Tibial artery (tissue), 4 donors: ENCODE measurements around the gene SMIM29.

ENCODE experiments used
- DNase-seq, 2 donors: peaks; one replicate each; pipeline ENCODE4 v3.0.0-alpha.2; 2019
- H3K27ac ChIP-seq, 2 donors: fragments of 200-600 bp; sonication (generic) in 1 of 2; 1 replicate in 1 of 2; 2 replicates in 1 of 2; pipeline ENCODE4 v1.5.1; 2018 to 2019; ENCODE audit warnings: mild to moderate bottlenecking in 1 of 2
- H3K27me3 ChIP-seq, 2 donors: fragments of 200-600 bp; sonication (generic) in 1 of 2; one replicate each; pipeline versions ENCODE4 v1.5.1 to v1.6.0; 2016 to 2019
- H3K36me3 ChIP-seq, 3 donors: fragments of 200-600 bp; sonication (generic) in 2 of 3; one replicate each; pipeline ENCODE4 v1.5.1; 2016 to 2019; ENCODE audit warnings: mild to moderate bottlenecking in 2 of 3
- H3K4me1 ChIP-seq, 4 donors: fragments of 200-600 bp; sonication (generic) in 2 of 4; 1 replicate in 3 of 4; 2 replicates in 1 of 4; pipeline ENCODE4 v1.5.1; 2016 to 2019
- H3K4me3 ChIP-seq, 2 donors: fragments of 200-600 bp; sonication (generic) in 1 of 2; 1 replicate in 1 of 2; 2 replicates in 1 of 2; pipeline ENCODE4 v1.5.1; 2018 to 2019; ENCODE audit warnings: mild to moderate bottlenecking in 2 of 2
- H3K9me3 ChIP-seq, 3 donors: fragments of 200-600 bp; sonication (generic) in 1 of 3; one replicate each; pipeline ENCODE4 v1.5.1; 2016 to 2019
- CTCF ChIP-seq, 2 experiments: fragments of 200-600 bp in 1 of 2; fragments of 450-650 bp in 1 of 2; IDR thresholded peaks; one replicate each; pipeline ENCODE4 v1.5.1; 2017 to 2019; ENCODE audit warnings: antibody characterized with exemption in 2 of 2, mild to moderate bottlenecking in 1 of 2, moderate library complexity in 1 of 2
- intact Hi-C: fragments of 100-400 bp; cut with DNase I; formaldehyde crosslinking; loops from one replicate; pipeline ENCODE4 v1.15.0; 2023; ENCODE audit warnings: low total_unique reads

The SMIM29 gene

GRCh38 chr6:34243901-34244884, 4.6 kb downstream of the SMIM29 start:
- peak in 1 of 2 experiments; percentile 9 for TF ChIP-seq CTCF (IDR thresholded peaks at IDR 0.05)
- peak; percentile 83 to 89 for DNase-seq
- peaks cover 4 to 27% (median 23%) of the 10 kb centered on the region in 4 donors for H3K4me1 ChIP-seq
- peaks cover 0 to 33% (median 0%) of the 10 kb centered on the region in 3 donors for H3K36me3 ChIP-seq
- peak overlapping the region; percentile 31 to 35 for H3K27ac ChIP-seq
- peak overlapping the region in 1 of 2 donors; percentile 30 for H3K4me3 ChIP-seq
- intact Hi-C loops, result no loop called here
- no peaks in the 10 kb centered on the region for H3K27me3 ChIP-seq
- H3K9me3 ChIP-seq, result no peaks in the 10 kb centered on the region

DNA sequence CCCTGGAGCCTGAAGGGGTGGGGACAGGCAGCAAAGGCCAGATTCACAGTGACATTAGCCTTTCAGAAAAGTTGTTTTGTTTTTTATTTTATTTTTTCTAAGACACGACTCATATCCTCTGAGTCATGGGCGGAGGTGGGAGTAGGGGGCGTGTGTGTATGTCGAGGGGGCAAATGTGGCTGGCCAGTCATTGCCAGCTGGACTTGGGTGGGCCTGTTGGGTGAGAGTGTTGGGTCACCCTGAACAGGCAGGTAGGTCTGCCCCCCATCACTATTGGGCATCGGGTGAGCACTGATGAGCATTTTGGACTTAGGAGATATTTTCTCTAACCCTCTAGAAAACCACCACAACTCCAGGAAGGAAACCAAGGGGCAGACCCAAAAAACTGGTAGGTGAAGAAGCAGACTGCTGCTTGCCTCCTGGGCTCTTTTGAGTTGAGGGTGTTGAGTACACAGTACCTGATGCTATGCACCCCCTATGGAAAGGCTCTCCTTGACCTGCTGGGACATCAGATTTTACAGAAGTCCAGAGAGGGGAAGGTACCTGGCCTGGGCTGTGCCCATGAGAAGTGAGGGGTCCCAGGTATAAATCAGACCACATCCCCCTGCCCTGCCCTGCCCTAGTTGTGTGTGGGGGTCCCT, 5.6 kb downstream of the SMIM29 start:
- TF ChIP-seq CTCF (IDR thresholded peaks at IDR 0.05), result no peak
- H3K27ac ChIP-seq, result no peak overlapping the region
- no peaks in the 10 kb centered on the region for H3K9me3 ChIP-seq
- intact Hi-C loops, result no loop called here
- peaks cover 0 to 25% (median 21%) of the 10 kb centered on the region in 4 donors for H3K4me1 ChIP-seq
- H3K27me3 ChIP-seq, result no peaks in the 10 kb centered on the region
- H3K4me3 ChIP-seq, result no peak overlapping the region
- peak in 1 of 2 donors; percentile 38 for DNase-seq
- H3K36me3 ChIP-seq, result peaks cover 0 to 33% (median 0%) of the 10 kb centered on the region in 3 donors

DNA sequence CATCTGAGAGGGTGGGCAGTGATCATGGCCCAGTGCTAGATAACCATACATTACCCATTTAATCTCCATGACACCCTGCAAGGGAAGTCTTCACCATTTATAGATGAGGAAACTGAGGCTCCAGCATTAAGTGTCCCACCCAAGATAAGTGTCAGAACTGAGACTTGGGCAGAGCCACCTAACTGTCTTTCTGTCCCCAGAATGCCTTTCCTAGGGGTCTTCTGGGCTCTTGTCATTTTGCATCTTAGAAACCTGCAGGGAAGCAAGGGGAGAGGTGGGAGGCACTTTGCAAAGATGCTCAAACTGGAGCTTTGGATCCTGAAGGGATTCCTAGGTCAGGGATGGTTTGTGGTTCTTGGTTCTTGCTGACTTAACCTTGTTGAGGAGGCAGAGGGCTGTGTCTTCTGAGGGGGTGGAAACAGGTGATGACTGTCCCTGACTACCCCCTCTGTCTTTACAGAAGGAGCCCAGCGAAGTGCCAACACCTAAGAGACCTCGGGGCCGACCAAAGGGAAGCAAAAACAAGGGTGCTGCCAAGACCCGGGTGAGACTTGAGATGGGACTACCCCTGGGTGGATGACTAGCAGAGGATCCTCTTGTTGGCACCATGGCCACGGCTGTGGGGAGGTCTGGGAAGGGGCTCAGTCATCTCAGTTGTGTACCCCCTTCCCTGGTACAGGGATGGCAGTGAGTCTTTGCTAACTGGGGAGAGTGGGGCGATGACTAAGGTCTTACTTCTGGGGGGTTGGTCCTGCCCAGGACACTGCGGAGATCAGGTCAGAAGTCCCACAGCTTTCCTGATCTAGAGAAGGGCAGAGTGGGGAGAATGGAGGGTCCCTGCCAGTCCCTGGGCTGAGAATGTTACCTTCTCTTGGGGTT, 6.3 kb downstream of the SMIM29 start:
- Histone ChIP-seq H3K4me3 (no peak overlapping the region), H3K4me1 (peaks cover 0 to 24% (median 22%) of the 10 kb centered on the region in 4 donors), H3K36me3 (peaks cover 0 to 33% (median 0%) of the 10 kb centered on the region in 3 donors), H3K27me3 (no peaks in the 10 kb centered on the region), H3K9me3 (no peaks in the 10 kb centered on the region), H3K27ac (no peak overlapping the region)
- peak in 1 of 2 donors; percentile 54 for DNase-seq
- intact Hi-C loops, result no loop called here
- no peak for TF ChIP-seq CTCF (IDR thresholded peaks at IDR 0.05)

DNA sequence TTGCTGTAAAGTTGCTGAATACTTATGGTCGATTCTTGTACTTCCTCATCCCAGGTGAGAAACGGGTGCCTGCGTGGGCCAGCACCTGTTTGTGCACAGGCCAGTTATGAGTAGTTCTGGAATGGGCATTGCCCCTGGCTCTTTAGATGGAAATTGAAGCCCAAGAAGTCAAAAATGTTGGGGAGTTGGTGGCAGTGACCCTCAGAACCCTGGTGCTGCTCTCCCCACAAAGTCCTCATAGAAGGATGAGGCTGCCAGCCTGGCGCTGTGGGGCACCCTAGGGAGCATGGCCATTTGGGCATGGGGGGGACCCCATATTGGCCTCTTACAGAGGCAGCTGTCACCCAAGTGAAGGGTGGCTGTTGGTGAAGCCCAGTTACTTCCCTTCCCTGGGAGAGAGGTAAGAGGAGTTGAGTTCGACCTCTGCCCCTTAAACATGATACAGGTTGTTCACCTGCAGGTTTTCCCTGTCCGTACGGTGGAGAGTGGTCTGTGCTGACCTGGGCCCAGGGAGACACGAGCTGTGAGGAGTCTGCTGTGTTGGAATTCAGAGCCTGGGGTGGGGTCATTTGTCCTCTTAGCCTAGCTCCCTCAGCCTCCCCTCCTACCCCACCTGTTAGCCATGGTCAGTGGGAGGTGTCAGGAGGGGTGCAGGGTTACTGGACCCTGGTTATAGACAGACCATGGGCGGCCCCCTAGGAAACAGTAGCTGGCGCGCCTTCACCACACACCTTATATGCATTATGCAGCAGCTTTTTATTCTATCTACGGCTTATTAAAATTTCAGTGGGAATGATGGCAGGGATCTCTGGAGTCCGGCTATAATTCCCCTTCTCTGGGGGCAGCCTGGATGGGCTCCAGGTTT, 7.2 kb downstream of the SMIM29 start:
- H3K4me3 ChIP-seq, result no peak overlapping the region
- H3K27me3 ChIP-seq, result no peaks in the 10 kb centered on the region
- peaks cover 0 to 33% (median 0%) of the 10 kb centered on the region in 3 donors for H3K36me3 ChIP-seq
- no peaks in the 10 kb centered on the region for H3K9me3 ChIP-seq
- peaks cover 0 to 25% (median 23%) of the 10 kb centered on the region in 4 donors for H3K4me1 ChIP-seq
- intact Hi-C loops, result no loop called here
- TF ChIP-seq CTCF (IDR thresholded peaks at IDR 0.05), result no peak
- DNase-seq, result peak in 1 of 2 donors; percentile 48
- no peak overlapping the region for H3K27ac ChIP-seq
